KBM-7 (cell line): ENCODE results near the gene FLT1.
A peak's percentile ranks its signal among the peaks of the same experiment; 100 is the strongest.

Source experiments
- DNase-seq: peaks from one replicate; pipeline ENCODE4 v3.0.0-alpha.2; 2015
- in situ Hi-C: fragments of 300-500 bp; cut with MboI; formaldehyde crosslinking; loops from 2 replicates; pipeline ENCODE4 v1.14.3; 2020; ENCODE audit warnings: low sequenced_read_pairs, low pct_unique_long_range_greater_than_20kb, mixed read lengths

The FLT1 gene

DNA sequence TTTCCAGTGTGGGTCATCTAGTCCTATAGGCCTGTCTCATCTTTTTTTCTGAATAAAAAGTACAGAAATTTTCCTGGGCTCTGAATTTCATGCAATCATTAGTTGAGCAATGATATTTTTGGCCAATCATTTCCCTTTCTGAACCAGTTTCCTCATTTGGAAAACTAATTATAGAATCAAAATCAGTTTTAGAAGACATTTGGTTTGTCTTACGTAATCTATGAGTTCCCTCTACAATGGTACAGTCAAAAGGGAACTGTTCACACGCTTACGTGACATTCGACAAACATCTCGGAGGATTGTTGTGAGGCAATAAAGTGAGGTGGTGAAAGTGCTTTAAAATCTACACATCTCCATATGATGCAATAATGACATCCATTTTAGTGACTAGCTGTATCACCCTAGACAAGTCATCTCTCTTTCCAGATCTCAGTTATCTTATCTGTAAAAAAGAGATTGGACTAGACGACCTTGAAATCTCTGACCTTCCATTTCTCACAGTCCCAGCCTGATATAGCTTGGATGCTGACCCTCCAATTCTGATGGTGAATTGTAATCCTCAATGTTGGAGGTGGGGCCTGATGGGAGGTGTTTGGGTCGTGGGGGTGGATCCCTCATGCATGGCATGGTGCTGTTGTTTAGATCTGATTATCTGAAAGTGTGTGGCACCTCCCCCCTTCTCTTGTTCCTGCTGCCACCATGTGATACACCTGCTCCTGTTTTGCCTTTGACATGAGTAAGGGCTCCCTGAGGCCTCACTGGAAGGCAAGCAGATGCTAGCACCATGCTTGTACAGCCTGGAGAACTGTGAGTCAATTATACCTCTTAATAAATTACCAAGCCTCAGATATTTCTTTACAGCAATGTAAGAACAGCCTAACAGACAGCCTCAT, 26.7 kb downstream of the FLT1 start:
- in situ Hi-C loops = no loop called here
- peak; percentile 77 for DNase-seq

DNA sequence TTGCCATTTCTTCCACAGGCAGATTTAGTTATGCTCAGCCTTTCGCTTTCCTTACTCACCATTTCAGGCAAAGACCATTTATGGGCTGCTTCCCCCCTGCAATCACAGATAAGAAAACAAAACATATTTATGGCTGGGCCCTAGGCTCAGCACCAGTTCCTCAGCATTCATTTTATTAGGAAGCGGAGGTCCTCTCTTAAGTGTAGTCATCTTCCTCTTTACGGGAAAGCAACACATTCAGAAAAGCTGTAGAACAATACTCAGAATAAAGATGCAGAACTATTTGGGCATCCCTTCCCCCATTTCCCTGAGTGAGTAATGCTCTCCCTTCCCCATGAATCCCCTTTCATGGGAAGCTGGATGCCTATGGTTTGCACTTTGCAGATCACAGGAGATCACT, 27.9 kb downstream of the FLT1 start:
- DNase-seq = no peak
- in situ Hi-C loops = no loop called here

DNA sequence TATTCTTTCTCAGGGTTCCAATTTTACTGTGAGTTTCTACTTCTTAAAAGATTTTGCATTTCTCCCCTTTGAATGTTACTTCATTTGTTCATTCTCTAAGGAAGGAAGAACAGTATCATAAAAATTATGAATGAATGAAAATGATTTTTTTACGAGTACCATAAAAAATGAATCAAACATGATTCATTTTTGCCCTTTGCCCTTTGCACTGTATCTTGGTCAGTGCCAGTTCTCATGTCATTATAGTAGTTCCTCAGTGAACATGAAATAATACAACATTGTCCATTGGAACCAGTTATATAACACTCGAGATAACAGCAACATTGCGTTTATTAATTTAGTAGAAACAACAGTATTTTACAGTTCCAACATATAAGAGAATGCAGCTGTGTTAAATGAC, 28.8 kb downstream of the FLT1 start:
- DNase-seq = no peak
- in situ Hi-C loops = no loop called here

DNA sequence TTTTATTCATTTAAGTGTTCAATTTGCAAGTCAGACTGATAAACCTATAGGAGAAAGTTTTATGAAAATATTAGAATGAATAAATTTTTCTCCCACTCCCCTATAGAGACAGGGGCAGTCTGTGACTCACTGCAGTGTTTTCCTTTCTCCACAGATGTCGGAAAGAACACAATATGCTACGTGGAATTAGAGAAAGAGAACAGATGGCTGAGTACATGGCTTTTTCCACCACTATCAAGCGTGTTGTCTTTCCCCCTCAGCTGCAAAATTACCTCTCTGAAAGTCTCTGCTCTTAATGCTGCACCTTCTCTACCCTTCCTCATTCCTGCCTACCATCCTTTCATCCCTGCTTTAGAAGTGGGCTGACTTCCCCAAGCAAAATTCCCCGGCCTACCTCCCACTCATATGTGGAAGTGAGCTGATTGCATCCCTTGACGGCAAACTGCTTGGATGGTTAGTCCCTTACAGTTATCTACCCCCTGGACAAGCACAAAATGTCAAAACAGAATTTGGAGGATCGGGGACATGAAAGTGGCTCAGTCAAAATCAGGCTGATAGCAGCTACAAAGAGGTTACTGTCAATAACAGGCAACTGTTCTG, 30.0 kb downstream of the FLT1 start:
- DNase-seq = no peak
- in situ Hi-C loops = no loop called here

DNA sequence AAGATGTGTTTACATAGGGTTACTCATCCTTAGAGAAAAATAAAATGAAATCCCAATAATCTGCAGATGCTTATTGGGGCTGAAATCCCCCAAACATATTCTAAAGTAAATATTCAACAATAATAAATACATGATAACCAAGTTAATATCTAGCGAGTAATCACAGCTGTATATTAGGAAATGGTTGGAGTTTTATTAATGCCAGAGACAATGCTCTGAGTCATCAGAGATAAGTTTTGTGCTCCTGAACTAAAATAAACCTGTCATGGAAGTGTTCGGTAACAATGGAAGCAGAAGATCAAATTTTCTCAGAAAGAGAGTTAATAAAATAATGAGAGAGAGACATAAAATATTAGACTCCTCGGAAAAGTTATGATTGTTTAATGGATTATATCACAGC, 31.4 kb downstream of the FLT1 start:
- DNase-seq = no peak
- in situ Hi-C loops = no loop called here

DNA sequence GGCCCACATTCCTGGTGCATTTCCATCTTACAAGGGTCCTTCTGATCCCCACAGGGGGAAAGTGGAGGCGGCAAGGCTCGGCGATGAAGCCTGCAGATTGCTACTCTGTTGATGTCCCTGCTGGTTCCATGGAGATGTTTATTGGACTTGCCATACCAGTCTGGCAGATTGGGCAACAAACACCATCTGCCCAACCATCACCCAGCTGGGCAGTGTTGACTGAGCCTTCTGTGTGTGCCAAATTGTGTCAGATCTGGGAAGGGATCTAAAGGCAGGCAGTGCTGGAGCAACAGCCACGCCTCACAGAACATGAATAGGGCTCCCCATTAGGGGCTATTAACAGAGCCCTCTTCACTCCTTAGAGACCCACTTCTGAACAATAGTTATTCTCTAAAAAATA, 35.0 kb downstream of the FLT1 start:
- in situ Hi-C loops = no loop called here
- DNase-seq = no peak

DNA sequence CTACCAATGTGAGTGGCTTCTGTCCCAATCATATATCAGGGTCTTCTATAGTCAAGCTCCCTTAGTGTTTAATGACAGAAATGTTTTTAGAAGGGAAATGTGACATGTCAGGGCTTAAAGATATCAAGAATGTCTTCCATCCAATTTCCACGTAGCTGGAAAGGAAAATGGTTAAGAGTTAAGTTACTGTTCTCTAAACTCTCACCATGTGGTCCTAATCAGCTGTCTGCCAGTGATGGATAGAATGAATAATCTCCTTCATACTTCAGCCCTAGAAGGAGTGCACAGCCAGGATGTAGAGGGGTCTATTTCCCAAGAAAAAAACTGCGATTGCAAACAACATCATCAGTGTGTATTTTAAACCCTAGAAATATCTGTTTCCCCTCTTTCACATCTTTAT, 36.3 kb downstream of the FLT1 start:
- in situ Hi-C loops = no loop called here
- no peak for DNase-seq

DNA sequence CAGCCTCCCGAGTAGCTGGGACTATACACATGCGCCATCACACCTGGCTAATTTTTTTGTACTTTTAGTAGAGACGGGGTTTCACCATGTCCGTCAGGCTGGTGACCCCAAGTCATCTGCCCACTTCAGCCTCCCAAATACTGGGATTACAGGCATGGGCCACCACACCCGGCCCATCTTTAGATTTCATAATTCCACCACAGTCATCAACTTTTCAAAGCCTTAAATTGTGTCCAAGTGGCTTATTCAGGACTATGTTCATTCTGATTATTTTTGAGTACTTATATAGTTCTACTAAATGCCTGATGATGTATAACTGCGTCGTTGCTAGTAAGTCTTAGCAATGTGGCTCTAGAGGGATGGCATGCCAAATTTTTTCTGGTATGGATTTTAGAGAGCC, 36.9 kb downstream of the FLT1 start:
- in situ Hi-C loops = no loop called here
- no peak for DNase-seq

DNA sequence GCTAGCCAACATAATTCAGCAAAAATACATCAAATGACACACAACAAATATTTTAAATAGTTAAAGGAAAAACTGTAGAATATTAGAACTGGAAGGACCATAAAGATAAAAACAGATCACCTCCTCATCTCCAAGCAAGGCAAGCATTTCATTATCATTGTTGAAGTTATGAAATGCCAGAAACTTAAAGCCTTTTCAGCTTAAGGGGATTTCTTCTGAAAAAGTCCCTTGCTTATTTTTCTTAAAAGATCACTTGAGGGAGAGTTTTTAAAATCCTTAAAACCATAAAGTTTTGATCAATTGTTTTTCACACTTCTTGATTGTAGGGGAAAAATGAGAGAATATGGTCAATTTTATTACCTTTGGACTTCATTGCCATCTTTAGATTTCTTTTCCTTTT, 37.4 kb downstream of the FLT1 start:
- in situ Hi-C loops = no loop called here

DNA sequence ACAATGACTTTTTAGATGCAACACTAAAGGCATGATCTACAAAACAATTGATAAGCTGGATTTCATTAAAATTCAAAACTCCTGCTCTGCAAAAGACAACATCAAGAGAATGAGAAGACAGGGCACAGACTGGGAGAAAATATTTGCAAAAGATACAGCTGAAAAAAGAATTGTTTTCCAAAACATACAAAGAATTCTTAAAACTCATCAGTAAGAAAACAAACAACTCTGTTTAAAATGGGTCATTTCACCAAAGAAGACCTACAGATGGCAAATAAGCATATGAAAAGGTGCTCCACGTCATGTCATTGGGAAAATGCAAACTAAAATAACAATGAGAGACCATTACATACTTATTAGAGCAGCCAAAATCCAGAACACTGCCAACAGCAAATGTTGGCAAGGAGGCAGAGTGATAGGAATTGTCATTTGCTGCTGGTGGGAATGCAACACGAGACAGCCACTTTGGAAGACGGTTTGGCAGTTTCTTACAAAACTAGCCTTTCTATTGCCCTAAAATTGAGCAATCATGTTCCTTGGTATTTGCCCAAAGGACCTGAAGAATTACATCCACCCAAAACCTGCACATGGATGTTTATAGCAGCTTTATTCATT, 39.2 kb downstream of the FLT1 start:
- in situ Hi-C loops = no loop called here

More for the DNA sequence above, 37.4 kb downstream of the FLT1 start:
- DNase-seq = no peak

DNA sequence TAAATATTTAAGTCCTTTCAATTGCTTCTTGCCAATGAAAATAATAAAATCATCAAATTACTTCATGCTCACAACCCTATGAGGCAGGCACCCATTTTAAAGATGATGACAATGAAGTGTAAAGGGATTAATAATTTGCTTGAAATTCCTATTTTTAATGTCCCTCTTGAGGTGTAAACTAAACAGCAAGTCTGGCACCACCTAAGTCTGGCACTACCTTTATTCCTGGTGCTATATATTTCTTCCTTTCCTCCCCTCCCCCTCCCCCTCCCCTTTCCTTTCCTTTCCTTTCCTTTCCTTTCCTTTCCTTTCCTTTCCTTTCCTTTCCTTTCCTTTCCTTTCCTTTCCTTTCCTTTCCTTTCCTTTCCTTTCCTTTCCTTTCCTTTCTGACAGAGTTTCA, 42.2 kb downstream of the FLT1 start:
- no peak for DNase-seq
- in situ Hi-C loops = no loop called here

More for the DNA sequence above, 39.2 kb downstream of the FLT1 start:
- DNase-seq = no peak

DNA sequence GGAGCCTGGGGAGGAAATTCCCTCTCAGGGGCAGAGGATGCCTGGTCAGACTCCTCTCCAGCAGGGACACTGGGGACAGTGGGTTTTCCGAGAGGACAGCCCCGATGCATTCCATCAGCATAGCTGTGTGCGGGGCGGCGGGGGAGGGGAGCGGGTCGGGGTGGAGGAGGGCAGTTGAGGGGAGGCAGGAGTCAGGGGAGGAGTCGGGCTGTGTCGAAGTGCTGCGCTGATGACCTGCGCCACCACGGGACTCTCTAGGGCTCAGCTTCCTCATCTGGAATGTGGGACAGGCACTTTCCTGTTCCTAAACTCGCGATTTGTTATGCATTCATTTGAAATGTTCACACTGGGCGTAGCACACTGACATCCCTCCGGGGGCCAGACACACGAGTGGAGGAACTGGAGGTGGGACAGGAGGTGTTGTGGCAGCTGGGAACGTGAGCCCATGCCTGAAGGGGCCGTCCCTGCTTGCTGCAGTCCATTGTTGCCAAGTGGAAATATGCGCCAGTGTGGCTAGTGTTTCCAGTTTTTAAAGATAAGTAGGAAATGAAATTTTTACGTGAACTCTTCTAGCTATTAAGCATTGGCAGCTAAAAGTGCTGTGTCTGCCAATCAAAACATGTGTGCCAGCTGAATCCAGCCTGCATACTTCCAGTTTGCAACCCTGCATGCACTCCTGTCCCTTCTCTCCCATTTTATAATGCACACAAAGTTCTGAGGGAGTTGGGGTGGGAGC, 43.3 kb downstream of the FLT1 start:
- no peak for DNase-seq
- in situ Hi-C loops = no loop called here

DNA sequence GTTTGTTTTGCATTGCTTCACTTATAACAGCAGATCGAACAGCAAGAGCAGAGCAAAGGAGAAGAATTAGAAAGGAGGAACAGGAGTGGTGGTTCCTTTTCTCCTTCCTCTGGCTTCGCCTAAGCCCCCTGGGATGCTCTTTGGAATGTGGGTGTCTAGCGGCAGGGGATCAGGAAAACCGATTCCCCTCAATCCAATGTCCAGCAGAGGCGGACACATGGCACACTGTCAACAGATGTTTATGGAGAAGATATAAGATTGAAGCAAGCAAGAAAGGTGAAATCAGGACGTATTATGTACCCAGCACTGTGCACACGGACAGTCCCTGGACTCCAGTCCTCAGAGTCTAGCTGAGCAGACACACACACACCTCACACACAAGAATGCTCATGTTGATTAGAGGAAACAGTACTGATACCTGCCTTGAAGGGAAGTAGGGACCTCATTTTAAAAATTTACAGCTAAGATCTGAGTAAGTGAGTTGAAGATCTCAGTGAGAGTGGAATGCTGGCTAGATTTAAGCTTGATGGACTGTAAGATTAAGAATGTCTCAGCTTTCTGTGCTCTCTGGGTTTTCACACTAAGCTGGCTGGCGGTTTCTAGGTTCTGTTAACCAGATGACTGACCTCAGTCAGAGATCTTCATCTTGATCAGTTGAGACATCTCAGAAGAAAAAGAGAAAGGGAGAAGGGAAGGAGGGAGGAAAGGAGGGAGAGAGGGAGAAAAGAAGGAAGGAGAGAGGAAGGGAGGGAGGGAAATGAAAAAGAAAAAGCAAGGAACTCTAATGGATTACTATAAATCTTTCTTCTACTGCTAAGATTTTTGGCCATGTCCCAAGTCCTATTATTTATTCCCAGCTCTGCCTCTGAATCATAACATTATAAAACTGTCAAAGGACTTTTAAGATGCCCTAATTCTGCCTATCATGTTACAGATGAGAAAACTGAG, 44.8 kb downstream of the FLT1 start:
- in situ Hi-C loops = no loop called here
- DNase-seq = no peak

DNA sequence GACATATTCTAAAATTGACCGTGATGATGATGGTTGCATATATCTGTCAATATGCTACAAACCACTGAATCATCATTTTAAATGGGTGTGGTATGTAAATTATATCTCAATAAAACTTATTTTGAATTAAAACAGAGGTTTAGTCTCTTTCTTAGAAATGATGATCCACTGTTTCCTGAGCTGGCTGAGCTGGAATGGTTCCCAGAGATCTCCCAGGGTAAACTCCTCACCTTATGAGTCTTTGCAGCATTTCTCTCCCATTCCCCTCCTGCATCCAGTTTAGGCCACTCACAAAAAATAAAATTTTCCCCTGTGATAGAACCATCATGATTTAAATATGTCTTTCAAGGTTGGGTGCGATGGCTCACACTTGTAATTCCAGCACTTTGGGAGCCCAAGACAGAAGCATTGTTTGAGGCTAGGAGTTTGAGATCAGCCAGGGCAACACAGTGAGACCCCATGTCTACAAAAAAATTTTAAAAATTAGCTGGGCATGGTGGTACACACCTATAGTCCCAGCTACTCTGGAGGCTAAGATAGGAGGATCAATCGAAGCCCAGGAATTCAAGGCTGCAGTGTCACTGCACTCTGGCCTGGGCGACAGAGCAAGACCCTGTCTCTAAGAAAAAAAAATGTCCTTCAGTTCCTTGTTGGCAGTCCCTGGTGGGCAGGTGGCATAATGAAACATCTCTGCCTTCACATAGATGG, 46.1 kb downstream of the FLT1 start:
- in situ Hi-C loops = no loop called here
- no peak for DNase-seq

DNA sequence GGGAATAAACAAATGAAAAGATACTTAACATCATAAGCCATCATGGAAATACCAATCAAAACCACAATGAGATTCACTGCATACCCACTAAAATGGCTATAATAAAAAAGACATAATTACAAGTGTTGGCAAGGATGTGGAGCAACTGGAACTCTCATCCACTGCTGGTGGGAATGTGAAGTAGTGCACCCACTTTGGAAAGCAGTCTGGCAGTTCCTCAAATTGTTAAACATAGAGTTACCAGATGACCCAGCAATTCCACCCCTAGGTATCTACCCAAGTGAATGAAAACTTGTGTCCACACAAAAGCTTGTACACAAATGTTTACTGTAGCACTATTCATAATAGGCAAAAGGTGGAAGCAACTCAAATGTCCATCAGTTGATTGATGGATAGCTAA, 46.9 kb downstream of the FLT1 start:
- in situ Hi-C loops = no loop called here
- no peak for DNase-seq

DNA sequence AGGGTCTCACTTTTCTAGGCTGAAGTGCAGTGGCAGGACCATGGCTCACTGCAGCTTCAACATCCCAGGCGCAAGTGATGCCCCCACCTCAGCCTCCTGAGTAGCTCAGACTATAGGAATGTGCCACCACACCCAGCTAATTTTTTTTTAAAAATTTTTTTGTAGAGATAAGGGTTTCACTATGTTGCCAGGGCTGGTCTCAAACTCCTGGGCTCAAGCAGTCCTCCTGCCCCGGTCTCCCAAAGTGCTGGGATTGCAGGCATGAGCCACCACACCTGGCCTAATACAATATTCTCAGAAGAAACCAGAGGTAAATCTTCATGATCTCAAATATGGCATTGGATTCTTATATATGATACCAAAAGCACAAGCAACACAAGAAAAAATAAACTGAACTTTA, 47.7 kb downstream of the FLT1 start:
- in situ Hi-C loops = no loop called here

DNA sequence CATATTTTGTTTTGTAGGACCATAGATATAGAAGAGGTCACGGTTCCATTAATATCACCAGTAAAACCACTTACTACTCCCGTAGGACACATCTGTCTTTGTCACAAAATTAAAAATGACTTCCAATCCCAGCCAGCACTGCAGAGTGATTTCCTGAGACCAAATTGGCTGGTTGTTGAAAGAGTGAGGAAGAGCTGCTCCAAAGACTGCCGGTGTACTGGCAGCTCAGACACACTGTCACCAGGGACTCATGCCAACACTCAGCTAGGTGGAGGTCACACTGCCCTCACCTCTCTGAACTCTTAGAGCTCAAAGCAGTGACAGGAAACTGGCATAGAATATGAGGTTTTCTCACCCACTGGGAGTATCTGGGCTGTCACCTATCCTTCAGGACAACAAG, 52.1 kb downstream of the FLT1 start:
- in situ Hi-C loops = no loop called here
- no peak for DNase-seq

More for the DNA sequence above, 47.7 kb downstream of the FLT1 start:
- no peak for DNase-seq

DNA sequence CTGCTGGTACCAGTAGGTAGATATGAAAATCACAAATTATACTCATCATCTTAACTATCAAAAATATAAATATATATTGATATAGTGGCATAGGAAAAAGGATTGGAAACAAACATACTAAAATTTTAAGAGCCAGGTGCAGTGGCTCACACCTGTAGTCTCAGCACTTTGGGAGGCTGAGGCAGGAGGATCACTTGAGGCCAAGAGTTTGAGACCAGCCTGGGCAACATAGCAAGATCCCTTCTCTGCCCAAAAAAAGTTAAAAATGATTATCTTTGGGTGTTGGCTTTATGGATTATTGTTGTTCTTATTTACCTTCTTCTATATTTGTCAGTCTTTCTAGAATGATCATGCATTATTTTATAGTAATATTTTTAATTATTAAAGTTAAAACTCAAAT, 53.4 kb downstream of the FLT1 start:
- DNase-seq = no peak
- in situ Hi-C loops = no loop called here
